CD4-positive, alpha-beta T cell treated with Interleukin-15 for 4 hours (primary cell): ENCODE measurements around the gene TFCP2L1.

Experiments
- DNase-seq: peaks from one replicate; pipeline ENCODE4 v3.0.0-alpha.2; 2020; ENCODE audit warnings: low spot score

The TFCP2L1 gene

DNA sequence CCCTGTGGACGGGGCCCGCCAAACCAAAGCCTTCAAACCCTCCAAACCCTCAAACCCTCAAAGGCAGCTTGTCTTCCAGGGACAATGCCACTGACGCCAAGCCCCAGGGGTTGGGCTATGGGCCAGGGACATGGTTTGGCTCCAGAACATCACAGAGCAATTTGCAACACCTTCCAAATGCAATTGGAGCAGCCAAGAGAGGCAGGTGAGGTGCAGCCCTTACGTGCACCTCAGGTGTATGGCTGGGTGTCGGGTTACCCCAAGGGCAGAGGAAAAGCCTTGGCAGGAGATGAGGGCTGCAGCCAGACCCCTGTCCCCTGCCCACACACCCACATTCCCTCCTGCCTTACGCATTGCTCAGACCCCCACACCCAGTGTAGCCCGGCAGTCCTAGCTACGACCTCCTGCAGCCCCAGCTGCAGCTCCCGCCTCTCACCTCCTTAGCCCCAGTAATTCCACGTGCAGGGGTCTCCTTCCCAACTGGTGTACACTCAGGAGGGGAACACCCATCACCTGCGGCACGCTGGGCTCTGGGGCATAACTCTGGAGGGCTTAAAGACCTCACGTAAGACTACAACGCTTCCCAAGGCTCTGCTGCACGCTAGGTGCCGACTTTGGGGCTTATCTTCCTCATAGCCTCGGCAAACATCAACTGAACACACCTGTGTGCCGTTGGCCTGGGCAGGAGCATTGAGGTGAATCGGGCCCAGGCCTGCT lies 88.7 kb downstream of the TFCP2L1 start:
- no peak for DNase-seq

- no peak for DNase-seq
Observed at GRCh38 chr2:121195036-121195435, 90.0 kb downstream of the TFCP2L1 start.

DNA sequence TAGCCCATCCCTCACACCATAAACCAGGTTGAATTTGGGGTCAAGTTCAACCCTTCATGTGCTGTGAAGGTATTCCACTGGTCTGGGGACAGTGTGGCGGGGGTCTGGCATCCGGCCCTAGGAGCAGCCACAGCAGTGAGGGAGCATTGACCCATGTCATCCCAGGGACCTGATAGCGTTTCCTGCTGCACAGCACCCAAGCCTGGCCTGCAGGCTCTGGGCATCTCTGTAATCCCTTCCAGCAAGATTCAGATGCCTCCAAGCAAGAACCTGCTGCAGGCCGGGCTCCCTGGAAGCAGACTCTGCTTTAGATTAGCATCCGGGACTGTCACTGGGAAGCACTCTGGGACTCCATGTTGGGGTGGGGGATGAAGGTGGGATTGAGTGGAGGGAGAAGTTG lies 90.4 kb downstream of the TFCP2L1 start:
- no peak for DNase-seq

GRCh38 chr2:121193185-121193584 lies 91.8 kb downstream of the TFCP2L1 start:
- no peak for DNase-seq

GRCh38 chr2:121192576-121192975 lies 92.4 kb downstream of the TFCP2L1 start:
- no peak for DNase-seq

GRCh38 chr2:121191191-121192170 lies 93.5 kb downstream of the TFCP2L1 start:
- DNase-seq, result no peak

DNA sequence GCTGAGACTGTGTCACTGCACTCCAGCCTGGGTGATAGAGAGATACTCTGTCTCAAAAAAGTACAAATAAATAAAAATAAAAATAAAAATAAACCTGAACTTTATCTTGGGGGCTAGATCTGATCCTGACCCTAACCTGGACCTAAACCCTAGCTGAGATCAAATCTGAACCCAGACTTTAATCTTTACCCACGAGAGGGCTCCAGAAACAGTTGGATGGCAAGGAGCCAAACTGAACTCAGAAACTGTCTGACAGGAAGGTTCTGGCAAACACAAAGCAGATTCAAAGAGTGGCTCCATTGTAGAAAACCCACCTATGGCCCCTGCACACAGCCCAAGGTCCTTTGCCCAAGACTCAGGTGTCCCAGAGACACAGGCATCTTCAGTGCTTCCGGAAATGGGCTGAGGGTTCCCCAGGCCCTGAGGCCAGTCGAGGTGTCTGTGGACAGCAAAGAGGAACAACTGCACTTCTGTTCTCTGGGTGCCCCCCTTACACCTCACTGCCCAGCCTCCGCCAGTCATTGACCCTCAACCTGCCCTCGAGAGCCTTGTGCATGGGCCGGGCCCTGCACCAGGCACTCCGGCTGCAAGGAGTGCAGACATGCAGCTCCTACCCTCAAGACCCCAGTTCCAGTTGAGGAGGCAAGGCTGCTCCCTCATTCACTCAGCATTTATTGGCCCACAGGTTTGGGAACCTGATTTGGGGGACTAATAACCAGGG lies 95.2 kb downstream of the TFCP2L1 start:
- no peak for DNase-seq

GRCh38 chr2:121189011-121189410 lies 96.0 kb downstream of the TFCP2L1 start:
- DNase-seq, result no peak

DNA sequence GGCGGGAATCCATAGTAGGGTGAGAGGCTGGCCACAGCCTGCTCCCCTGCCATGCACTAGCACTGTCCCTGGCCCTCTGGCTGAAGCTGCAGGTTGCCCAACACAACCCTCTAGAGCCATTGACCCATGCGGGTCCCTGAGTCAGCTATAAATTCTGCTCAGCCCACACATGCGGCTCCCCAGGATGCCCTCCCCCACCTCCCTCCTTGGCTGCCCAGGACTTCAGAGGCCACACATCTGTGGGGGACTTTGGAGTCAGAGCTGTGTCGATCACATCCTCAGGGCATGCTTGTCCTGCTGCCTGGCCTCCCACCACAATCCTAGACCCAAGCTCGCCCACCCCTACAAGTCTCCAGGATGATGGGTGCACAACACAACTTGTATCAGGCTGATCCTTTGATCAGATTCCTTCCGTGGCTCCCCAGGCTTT lies 97.0 kb downstream of the TFCP2L1 start:
- no peak for DNase-seq

- no peak for DNase-seq
Observed at GRCh38 chr2:121187351-121187981, 97.5 kb downstream of the TFCP2L1 start.

GRCh38 chr2:121186261-121186660 lies 98.7 kb downstream of the TFCP2L1 start:
- DNase-seq, result no peak

DNA sequence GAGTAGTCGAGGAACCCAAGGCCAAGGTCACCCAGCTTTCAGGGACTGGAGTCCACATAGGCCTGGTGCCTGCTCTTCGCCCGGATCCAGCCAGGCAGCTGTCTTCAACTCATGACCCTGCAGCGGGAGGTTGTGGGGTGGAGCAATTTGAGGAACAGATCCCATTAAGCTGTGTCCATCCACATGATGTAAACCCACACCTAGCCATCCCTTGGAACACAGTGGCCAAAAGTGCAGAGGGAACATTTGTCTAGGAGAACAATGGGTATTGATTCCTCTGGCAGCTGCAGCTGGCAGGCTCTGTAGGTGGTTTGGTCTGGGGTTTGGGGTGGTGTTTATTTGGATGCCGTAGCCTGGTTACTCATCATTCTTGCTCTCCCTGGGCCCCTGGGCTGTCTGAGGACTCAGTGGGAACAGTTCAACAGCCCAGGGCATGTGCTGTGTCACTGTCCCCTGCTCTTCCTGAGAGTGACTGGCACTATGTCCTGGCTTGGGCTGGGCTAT lies 99.4 kb downstream of the TFCP2L1 start:
- no peak for DNase-seq

DNA sequence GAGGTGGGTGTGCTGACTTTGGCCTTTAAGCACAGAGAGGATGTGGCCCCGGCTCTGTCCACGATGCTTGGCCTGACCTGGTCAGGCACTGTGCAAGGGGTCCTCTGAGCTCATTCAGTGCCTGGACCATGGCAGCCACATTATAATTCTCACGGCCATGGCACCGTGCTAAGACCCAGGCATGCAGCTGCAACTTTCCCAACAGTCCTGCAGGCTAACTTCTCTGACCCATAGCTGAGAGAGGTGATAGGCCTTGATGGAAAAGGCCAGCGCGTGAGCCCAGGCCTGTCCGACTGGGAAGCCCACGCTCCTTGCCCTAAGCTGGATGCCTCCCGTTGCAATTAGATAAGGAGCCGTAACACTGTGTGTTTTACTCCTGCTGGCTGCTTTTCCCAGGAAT lies 99.9 kb downstream of the TFCP2L1 start:
- DNase-seq, result no peak

DNA sequence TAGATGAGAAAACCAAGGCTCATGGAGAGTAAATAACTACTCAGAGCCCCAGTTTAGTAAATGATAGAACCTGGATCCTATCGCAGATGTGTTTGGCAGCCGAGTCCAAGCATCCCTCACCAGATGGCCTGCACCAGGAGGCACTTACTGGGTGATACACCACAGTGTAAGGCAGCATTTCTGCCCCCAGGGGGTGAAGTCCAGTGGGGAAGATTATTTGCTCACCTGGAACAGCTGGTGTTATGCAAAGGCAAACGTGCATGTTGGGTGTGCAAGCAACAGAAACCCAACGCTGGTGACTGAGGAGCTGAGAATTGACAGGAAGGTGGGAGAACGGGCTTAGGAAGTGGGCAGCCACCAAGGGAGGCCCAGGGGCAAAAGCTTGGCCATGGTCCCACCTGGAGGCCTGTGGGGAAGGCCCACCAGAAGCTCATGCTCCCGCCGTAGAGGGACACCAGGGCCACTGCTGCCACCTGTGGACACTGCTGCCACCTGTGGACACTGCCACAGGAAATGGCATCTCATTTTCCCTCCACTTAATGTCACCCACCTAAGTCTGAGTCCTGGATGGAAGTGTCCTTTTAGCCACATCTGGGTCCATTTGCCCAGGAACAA lies 100.6 kb downstream of the TFCP2L1 start:
- DNase-seq, result no peak

DNA sequence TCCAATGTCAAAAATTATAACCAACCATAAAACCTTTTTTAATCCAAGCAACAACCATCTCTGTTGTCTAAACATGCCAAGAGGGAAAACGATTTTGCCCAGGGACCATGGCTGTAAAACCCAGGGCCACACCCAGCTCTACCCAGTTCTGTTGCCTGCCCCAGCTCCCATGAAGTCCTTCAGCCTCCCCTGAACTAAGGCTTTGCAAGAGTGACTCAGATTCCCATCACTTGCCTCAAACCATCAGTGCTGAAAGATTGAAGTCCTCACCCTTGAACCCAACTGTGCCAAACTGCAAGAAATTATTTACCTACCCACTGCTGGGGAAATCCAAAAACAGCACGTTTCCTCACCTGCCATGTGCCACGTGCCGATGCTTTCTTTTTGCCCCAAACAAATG lies 102.5 kb downstream of the TFCP2L1 start:
- DNase-seq, result no peak

GRCh38 chr2:121179467-121179866 lies 105.5 kb downstream of the TFCP2L1 start:
- DNase-seq, result no peak

- DNase-seq, result no peak
Observed at GRCh38 chr2:121178730-121179129, 106.3 kb downstream of the TFCP2L1 start.

GRCh38 chr2:121177896-121178295 lies 107.1 kb downstream of the TFCP2L1 start:
- no peak for DNase-seq

GRCh38 chr2:121175326-121175725 lies 109.7 kb downstream of the TFCP2L1 start:
- no peak for DNase-seq

DNA sequence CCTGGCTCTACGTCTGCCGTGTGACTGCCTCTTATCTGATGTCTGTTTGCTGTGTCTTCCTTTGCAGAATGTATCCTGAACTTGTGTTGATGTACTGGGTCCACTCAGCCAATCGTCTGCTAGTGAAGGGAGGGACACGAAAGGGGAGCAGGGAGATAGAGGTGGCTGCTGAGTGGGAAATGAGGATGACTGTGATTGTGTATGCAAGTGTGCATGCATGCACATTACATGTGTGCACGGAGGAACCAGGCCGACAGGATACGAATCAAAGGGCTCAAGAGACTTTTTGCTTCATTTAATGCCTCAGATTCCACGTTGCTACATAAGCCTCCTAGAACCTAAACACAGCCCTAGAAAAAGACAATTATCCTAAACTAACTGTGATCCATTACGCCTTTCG lies 111.2 kb downstream of the TFCP2L1 start:
- DNase-seq, result no peak

DNA sequence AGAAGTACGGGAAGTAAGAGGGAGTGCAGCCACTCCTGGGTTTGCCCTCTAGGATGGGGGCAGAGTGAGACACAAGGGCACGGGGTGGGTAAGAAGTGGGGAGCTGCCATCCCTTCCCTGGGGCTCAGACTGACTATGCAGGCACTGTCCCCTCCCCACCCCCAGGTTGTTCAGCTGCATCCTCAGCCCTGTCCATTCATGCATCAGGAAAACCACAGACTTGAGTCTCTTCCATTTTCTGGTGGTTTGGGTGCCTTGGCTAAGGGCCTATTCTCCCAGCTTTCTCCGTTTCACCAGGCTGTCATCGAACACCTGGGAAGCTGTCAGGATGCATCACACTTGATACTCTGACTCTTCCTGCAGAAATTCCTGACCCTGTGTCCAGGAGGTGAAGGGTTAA lies 111.9 kb downstream of the TFCP2L1 start:
- no peak for DNase-seq
